ENCODE results near the gene CDK14.

CDK14 gene

DNA sequence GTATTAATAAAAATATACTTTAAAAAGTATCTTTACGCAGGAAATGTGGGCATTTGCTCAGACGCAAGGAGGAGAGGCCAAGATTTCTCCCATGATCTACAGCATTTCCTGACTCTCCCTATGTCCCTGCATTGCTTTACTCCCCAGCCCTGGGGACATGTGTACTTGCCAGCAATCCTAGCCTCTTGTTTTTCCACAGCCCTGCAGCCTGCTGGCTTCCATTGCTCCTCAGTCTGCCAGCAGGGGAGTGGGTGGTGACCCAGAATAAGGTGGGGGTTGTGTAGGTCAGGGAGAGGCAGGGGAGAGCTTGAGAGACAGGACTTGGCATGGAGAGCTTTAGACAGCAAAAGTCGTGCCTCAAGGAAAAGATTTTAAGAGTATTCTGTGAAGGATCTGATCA is 307.7 kb downstream of the CDK14 start:
- Histone ChIP-seq H3K4me3 (ENCODE audit: low read depth, low read length) (no peak overlapping the region), H3K36me3 (no peaks in the 10 kb centered on the region), H3K27me3 (ENCODE audit: insufficient read depth, low read depth, severe bottlenecking) (no peaks in the 10 kb centered on the region), H3K9me3 (ENCODE audit: severe bottlenecking) (no peaks in the 10 kb centered on the region), H3K27ac (no peak overlapping the region)
- no peak for DNase-seq
- TF ChIP-seq, protein P1, sequence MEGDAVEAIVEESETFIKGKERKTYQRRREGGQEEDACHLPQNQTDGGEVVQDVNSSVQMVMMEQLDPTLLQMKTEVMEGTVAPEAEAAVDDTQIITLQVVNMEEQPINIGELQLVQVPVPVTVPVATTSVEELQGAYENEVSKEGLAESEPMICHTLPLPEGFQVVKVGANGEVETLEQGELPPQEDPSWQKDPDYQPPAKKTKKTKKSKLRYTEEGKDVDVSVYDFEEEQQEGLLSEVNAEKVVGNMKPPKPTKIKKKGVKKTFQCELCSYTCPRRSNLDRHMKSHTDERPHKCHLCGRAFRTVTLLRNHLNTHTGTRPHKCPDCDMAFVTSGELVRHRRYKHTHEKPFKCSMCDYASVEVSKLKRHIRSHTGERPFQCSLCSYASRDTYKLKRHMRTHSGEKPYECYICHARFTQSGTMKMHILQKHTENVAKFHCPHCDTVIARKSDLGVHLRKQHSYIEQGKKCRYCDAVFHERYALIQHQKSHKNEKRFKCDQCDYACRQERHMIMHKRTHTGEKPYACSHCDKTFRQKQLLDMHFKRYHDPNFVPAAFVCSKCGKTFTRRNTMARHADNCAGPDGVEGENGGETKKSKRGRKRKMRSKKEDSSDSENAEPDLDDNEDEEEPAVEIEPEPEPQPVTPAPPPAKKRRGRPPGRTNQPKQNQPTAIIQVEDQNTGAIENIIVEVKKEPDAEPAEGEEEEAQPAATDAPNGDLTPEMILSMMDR (IDR thresholded peaks at IDR 0.05; ENCODE audit: low read depth, low read length): no peak

DNA sequence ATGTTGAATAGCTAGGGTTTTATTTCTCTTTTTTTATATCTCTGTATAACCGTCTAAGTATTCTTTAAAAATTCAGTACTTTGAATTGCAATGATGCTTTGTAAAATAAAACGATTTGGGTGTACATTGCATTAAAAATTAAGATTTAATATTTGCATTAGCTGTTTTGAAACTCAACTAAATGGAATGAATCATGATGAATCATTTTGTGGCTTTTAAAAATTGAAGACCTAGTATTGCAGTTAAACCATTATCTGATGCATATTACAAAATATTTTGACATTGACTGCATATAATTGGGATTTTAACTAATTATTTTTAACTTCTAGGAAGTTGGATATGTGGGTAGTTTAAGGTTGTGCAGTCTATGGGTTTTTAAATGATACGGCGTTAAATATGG is 314.0 kb downstream of the CDK14 start:
- Histone ChIP-seq H3K36me3 (no peaks in the 10 kb centered on the region), H3K4me3 (ENCODE audit: low read depth, low read length) (no peak overlapping the region), H3K9me3 (ENCODE audit: severe bottlenecking) (no peaks in the 10 kb centered on the region), H3K27me3 (ENCODE audit: insufficient read depth, low read depth, severe bottlenecking) (no peaks in the 10 kb centered on the region), H3K27ac (no peak overlapping the region)
- TF ChIP-seq, protein P1 (IDR thresholded peaks at IDR 0.05; ENCODE audit: low read depth, low read length): no peak
- DNase-seq: no peak

DNA sequence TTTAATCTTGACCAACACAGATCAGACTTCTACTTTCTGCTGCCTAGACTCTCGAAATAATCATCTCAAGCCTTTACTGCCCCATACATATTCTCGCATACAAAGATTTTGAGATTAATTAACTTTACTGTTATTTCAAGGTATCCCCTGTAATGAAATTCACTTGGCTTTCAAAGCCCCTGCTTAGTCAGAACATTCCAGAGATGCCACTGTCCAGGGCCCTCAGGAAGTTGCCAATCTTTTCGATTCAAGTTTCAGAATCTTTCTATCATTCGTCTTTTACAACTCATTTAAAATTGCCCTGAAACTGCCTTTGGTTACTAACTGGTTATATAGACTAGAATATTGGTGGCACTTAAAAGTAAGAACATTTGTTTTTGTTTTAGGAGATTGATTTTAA is 320.2 kb downstream of the CDK14 start:
- Histone ChIP-seq H3K36me3 (no peaks in the 10 kb centered on the region), H3K27ac (no peak overlapping the region), H3K4me3 (ENCODE audit: low read depth, low read length) (no peak overlapping the region), H3K27me3 (ENCODE audit: insufficient read depth, low read depth, severe bottlenecking) (no peaks in the 10 kb centered on the region), H3K9me3 (ENCODE audit: severe bottlenecking) (no peaks in the 10 kb centered on the region)
- no peak for DNase-seq
- TF ChIP-seq, protein P1 (IDR thresholded peaks at IDR 0.05; ENCODE audit: low read depth, low read length): no peak

DNA sequence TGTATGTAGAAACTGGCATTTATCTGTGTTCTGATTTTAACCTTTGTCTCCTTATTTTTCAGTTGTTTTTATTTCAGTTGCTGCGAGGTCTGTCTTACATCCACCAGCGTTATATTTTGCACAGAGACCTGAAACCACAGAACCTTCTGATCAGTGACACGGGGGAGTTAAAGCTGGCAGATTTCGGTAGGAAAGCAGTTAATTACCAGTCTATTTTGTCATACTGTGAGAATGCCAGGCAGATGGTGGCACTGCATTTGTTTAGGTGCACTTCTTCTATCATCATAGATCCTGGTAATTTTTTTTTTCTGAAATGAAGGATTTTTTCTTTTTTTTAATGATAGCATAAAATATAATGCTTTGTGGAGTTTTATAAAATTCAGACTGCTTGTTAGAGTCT is 321.4 kb downstream of the CDK14 start:
- Histone ChIP-seq H3K27ac (no peak overlapping the region), H3K27me3 (ENCODE audit: insufficient read depth, low read depth, severe bottlenecking) (no peaks in the 10 kb centered on the region), H3K36me3 (no peaks in the 10 kb centered on the region), H3K9me3 (ENCODE audit: severe bottlenecking) (no peaks in the 10 kb centered on the region), H3K4me3 (ENCODE audit: low read depth, low read length) (no peak overlapping the region)
- no peak for DNase-seq
- TF ChIP-seq, protein P1 (IDR thresholded peaks at IDR 0.05; ENCODE audit: low read depth, low read length): no peak

DNA sequence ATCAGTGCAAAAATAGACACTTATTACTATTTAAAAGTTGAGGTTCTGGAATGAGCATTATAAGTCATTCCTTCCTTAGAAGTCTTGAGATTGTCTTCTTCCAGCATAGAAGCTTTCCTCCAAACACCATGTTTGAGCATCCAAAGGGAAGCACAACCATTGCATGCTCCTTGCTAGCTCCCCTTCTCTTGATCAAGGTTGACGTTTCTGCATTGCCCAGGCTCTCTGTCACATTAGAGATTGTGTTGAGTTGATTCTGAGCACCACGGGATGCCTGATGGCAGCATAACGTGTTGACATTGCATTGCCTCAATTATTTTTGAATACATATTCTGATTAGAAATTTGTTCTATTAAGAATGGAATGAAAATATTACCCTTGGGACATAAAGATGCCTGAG is 322.2 kb downstream of the CDK14 start:
- Histone ChIP-seq H3K9me3 (ENCODE audit: severe bottlenecking) (no peaks in the 10 kb centered on the region), H3K4me3 (ENCODE audit: low read depth, low read length) (no peak overlapping the region), H3K27ac (no peak overlapping the region), H3K36me3 (no peaks in the 10 kb centered on the region), H3K27me3 (ENCODE audit: insufficient read depth, low read depth, severe bottlenecking) (no peaks in the 10 kb centered on the region)
- TF ChIP-seq, protein P1 (IDR thresholded peaks at IDR 0.05; ENCODE audit: low read depth, low read length): no peak
- DNase-seq: no peak

DNA sequence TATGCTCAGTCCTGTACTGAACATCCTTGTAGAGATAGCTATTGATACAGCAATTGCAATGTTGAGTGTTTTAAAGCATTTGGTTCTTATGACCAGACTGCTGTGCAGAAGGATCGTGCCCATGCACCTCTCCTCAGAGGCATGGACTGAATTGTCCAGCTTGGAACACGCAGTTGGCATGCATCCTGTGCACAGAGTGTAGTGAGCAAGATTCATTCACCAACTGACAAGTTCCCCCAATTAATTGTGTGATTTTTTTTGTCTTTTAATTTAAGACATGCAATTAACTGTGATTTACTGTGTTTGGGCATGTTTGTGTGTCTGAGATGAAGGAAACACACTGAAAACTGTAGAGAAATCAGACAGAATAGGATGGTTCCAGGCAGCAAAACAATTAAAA is 323.7 kb downstream of the CDK14 start:
- H3K27me3 ChIP-seq (ENCODE audit: insufficient read depth, low read depth, severe bottlenecking): no peaks in the 10 kb centered on the region
- no peak overlapping the region for H3K4me3 ChIP-seq (ENCODE audit: low read depth, low read length)
- H3K36me3 ChIP-seq: no peaks in the 10 kb centered on the region
- TF ChIP-seq, protein P1 (IDR thresholded peaks at IDR 0.05; ENCODE audit: low read depth, low read length): no peak
- no peaks in the 10 kb centered on the region for H3K9me3 ChIP-seq (ENCODE audit: severe bottlenecking)
- no peak overlapping the region for H3K27ac ChIP-seq
- DNase-seq: no peak
